DMS153 (cell line): ENCODE measurements around the gene NAA38.
"Not testable (repeated sequence)": the region's sequence is repeated elsewhere in the genome, so short reads cannot be mapped to it uniquely, and the experiment has no call there.

Source experiments
- DNase-seq: peaks from one replicate; lab custom pipeline; 2025; lab: John Stamatoyannopoulos, UW

NAA38 gene

GRCh38 chr17:7824021-7824924 lies 33.1 kb downstream of the NAA38 start:
- DNase-seq = no peak

- no peak for DNase-seq
These were observed 33.8 kb downstream of the NAA38 start for GRCh38 chr17:7823581-7824001.

GRCh38 chr17:7822126-7822525 lies 35.2 kb downstream of the NAA38 start:
- DNase-seq = no peak

GRCh38 chr17:7820231-7820630 lies 37.1 kb downstream of the NAA38 start:
- DNase-seq = no peak

- no peak for DNase-seq
These were observed 38.4 kb downstream of the NAA38 start for GRCh38 chr17:7818746-7819645.

- no peak for DNase-seq
These were observed 39.3 kb downstream of the NAA38 start for GRCh38 chr17:7818026-7818425.

GRCh38 chr17:7817643-7817964 lies 39.8 kb downstream of the NAA38 start:
- no peak for DNase-seq

- no peak for DNase-seq
These were observed 40.3 kb downstream of the NAA38 start for GRCh38 chr17:7816926-7817642.

GRCh38 chr17:7814969-7815368 lies 42.4 kb downstream of the NAA38 start:
- DNase-seq = no peak

- no peak for DNase-seq
These were observed 46.1 kb downstream of the NAA38 start for GRCh38 chr17:7811251-7811650.

- not testable (repeated sequence) for DNase-seq
These were observed 47.5 kb downstream of the NAA38 start for GRCh38 chr17:7809791-7810343.

GRCh38 chr17:7809086-7809790 lies 48.1 kb downstream of the NAA38 start:
- no peak for DNase-seq

- no peak for DNase-seq
These were observed 50.2 kb downstream of the NAA38 start for GRCh38 chr17:7807206-7807605.
